ENCODE results near the gene MIER2. TPM values are rescaled to one million over a fixed set of nuclear protein-coding genes. Genes with fewer than 3 reads are reported as not detected.

The MIER2 gene
- polyA plus RNA-seq, 3 donors = 3.6 to 21.9 (median 6.9) TPM

DNA sequence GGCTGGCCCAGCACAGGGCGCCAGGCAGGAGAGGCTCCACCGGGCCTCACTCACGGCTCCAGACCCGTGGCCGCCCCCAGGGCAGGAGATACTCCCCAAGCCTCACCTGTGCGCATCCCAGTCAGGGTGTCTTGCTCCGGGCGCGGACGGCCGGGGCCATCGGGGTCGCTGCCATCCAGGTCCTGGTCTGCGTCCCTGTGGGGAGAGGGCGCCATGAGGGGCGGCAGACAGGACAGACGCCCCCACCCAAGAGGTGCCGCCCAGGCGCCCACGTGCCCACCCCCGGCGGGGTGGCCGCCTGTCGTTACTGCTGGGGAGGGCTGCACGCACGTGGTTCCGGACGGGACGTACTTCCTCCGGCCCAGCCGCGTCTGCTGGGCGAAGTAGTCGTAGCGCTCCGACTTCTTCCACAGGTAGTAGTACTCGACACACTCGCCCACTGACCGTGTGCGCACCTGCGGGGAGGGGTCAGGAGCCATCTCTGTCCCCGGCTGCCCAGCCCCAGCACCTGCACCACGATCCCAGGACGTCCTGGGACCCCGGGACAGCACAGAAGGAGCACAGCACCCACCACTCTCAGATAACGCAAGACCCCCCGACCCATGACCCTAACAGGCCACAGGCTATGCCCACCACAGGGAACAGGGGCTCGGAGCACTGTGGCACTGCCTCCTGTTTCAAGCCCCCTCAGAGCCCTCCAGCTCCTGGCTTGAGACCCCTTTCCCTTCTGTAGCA, 36.0 kb downstream of the MIER2 start:
- WGBS (ENCODE audit: insufficient coverage) = 96% methylated on average over 48 of the region's 48 CpGs
- Histone ChIP-seq H3K9ac (ENCODE audit: insufficient read depth, low read length, poor library complexity, severe bottlenecking) (no peak overlapping the region), H3K27ac (ENCODE audit: low read depth in 1 of 2, low read length in 2 of 2) (no peak overlapping the region), H4K20me1 (ENCODE audit: insufficient read depth, low read length) (peaks cover 77% of the 10 kb centered on the region), H2AFZ (ENCODE audit: insufficient read depth, low read depth, low read length, poor library complexity, severe bottlenecking) (no peak overlapping the region), H3K79me2 (ENCODE audit: insufficient read depth, low read length) (peaks cover 2% of the 10 kb centered on the region), H3K27me3 (ENCODE audit: control insufficient read depth in 2 of 2, insufficient read depth in 2 of 2, low read length in 2 of 2) (no peaks in the 10 kb centered on the region), H3K4me2 (replicated peaks; ENCODE audit: extremely low read depth, low read length, poor library complexity, severe bottlenecking) (no peak overlapping the region), H3K4me1 (ENCODE audit: control insufficient read depth in 1 of 2, insufficient read depth in 2 of 2, low read length in 2 of 2) (no peaks in the 10 kb centered on the region), H3K36me3 (replicated peaks in 1 of 2; ENCODE audit: control insufficient read depth in 1 of 2, insufficient read depth in 2 of 2, low read length in 2 of 2) (peaks cover 67 to 82% of the 10 kb centered on the region in 2 donors), H3K4me3 (replicated peaks in 1 of 3; ENCODE audit: low read depth in 2 of 3, low read length in 3 of 3) (no peak overlapping the region), H3K9me3 (replicated peaks in 1 of 2; ENCODE audit: control insufficient read depth in 1 of 2, insufficient read depth in 1 of 2, low read length in 2 of 2) (no peaks in the 10 kb centered on the region)
- no peaks in the 10 kb centered on the region for H3K4me1 Mint-ChIP-seq
- DNase-seq = no peak
- H3K27ac Mint-ChIP-seq = peak overlapping the region in 2 of 7 donors; percentile 60 to 74
- H3K4me3 Mint-ChIP-seq = no peak overlapping the region
- H3K27me3 Mint-ChIP-seq (ENCODE audit: low read depth in 3 of 3) = peaks cover 0 to 1% (median 0%) of the 10 kb centered on the region in 3 donors
- intact Hi-C loops (cut with micrococcal nuclease) = no loop called here
- TF ChIP-seq, protein P1, sequence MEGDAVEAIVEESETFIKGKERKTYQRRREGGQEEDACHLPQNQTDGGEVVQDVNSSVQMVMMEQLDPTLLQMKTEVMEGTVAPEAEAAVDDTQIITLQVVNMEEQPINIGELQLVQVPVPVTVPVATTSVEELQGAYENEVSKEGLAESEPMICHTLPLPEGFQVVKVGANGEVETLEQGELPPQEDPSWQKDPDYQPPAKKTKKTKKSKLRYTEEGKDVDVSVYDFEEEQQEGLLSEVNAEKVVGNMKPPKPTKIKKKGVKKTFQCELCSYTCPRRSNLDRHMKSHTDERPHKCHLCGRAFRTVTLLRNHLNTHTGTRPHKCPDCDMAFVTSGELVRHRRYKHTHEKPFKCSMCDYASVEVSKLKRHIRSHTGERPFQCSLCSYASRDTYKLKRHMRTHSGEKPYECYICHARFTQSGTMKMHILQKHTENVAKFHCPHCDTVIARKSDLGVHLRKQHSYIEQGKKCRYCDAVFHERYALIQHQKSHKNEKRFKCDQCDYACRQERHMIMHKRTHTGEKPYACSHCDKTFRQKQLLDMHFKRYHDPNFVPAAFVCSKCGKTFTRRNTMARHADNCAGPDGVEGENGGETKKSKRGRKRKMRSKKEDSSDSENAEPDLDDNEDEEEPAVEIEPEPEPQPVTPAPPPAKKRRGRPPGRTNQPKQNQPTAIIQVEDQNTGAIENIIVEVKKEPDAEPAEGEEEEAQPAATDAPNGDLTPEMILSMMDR (IDR thresholded peaks at IDR 0.05) = no peak
- H3K36me3 Mint-ChIP-seq = peaks cover 52 to 68% of the 10 kb centered on the region in 2 donors
- no peaks in the 10 kb centered on the region for H3K9me3 Mint-ChIP-seq

DNA sequence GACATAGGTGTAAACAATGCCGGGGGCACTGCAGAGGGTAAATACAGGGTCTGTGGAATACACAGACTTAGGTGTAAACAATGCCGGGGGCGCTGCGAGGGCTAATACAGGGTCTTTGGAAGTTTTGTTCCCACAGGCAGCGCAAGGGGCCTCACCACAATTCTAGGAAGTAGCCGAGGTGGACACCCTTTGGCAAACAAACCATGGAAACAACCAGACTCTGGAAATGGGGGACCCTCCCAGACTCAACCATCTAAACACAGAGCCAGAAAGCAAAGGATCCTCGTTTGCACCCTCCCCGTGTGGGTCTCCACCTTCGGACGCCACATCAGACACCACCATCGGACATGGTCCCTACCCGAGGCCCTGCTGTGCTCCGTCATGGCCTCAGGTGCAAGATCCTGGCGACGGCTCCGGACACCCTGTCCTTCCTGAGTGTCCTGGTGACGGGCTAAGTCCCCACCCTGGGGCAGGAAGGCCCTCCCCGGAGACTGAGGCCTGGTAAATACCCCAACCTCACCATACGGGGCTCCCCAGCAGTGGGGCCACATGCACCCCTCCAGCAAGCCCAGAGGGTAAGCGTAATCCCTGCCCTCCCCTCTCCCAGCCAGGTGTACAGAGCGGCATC, 36.7 kb downstream of the MIER2 start:
- Mint-ChIP-seq H3K4me1 (no peaks in the 10 kb centered on the region), H3K27me3 (ENCODE audit: low read depth in 3 of 3) (peaks cover 0 to 1% (median 0%) of the 10 kb centered on the region in 3 donors), H3K27ac (no peak overlapping the region), H3K4me3 (no peak overlapping the region), H3K9me3 (no peaks in the 10 kb centered on the region), H3K36me3 (peaks cover 48 to 61% of the 10 kb centered on the region in 2 donors)
- TF ChIP-seq, protein P1 (IDR thresholded peaks at IDR 0.05) = no peak
- no peak overlapping the region for H3K9ac ChIP-seq (ENCODE audit: insufficient read depth, low read length, poor library complexity, severe bottlenecking)
- no peak overlapping the region for H2AFZ ChIP-seq (ENCODE audit: insufficient read depth, low read depth, low read length, poor library complexity, severe bottlenecking)
- H3K4me1 ChIP-seq (ENCODE audit: control insufficient read depth in 1 of 2, insufficient read depth in 2 of 2, low read length in 2 of 2) = no peaks in the 10 kb centered on the region
- H3K4me2 ChIP-seq (replicated peaks; ENCODE audit: extremely low read depth, low read length, poor library complexity, severe bottlenecking) = no peak overlapping the region
- H3K36me3 ChIP-seq (replicated peaks in 1 of 2; ENCODE audit: control insufficient read depth in 1 of 2, insufficient read depth in 2 of 2, low read length in 2 of 2) = peaks cover 60 to 75% of the 10 kb centered on the region in 2 donors
- intact Hi-C loops (cut with micrococcal nuclease) = no loop called here
- H4K20me1 ChIP-seq (ENCODE audit: insufficient read depth, low read length) = peaks cover 71% of the 10 kb centered on the region
- H3K27me3 ChIP-seq (ENCODE audit: control insufficient read depth in 2 of 2, insufficient read depth in 2 of 2, low read length in 2 of 2) = no peaks in the 10 kb centered on the region
- H3K9me3 ChIP-seq (replicated peaks in 1 of 2; ENCODE audit: control insufficient read depth in 1 of 2, insufficient read depth in 1 of 2, low read length in 2 of 2) = no peaks in the 10 kb centered on the region
- DNase-seq = no peak
- H3K4me3 ChIP-seq (replicated peaks in 1 of 3; ENCODE audit: low read depth in 2 of 3, low read length in 3 of 3) = no peak overlapping the region
- peaks cover 2% of the 10 kb centered on the region for H3K79me2 ChIP-seq (ENCODE audit: insufficient read depth, low read length)
- WGBS (ENCODE audit: insufficient coverage) = 97% methylated on average over 10 of the region's 21 CpGs
- H3K27ac ChIP-seq (ENCODE audit: low read depth in 1 of 2, low read length in 2 of 2) = no peak overlapping the region

All from CD14-positive monocyte (primary cell).